HepG2 (cell line): ENCODE data around the gene TRIM37. TPM values are rescaled to one million over a fixed set of nuclear protein-coding genes. Genes with fewer than 3 reads are reported as not detected.

Experiments used
- ATAC-seq: fragments of 200-7000 bp; cut with Tn5 transposase; 3 replicates; pipeline ENCODE4 v1.9.1; 2020; ENCODE audit warnings: mild to moderate bottlenecking, moderate library complexity
- BruUV-seq: library from RNA; stranded (reverse); fragments of 400-500 nt; replicated peaks from 2 replicates; lab custom pipeline; 2021; lab: Mats Ljungman, UMichigan
- CTCF ChIA-PET: fragments of 300-600 bp; formaldehyde crosslinking; extraction: SDS; loops from one replicate; lab custom pipeline; 2021; ENCODE audit warnings: low total read pairs, inconsistent platforms, low intra/inter-chr PET ratio; lab: Yijun Ruan, JAX
- POLR2A ChIA-PET: fragments of 350-600 bp; sonication (Branson Sonifier 250); formaldehyde crosslinking; loops from one replicate; lab custom pipeline; 2020; ENCODE audit warnings: antibody characterized with exemption, inconsistent platforms; lab: Yijun Ruan, JAX
- DNase-seq: peaks from one replicate; pipeline ENCODE4 v3.0.0-alpha.2; 2015; ENCODE audit warnings: low spot score
- FAIRE-seq: peaks from 3 replicates; lab custom pipeline; 2011; peaks lifted over from hg19 to GRCh38; lab: Jason Lieb, UNC
- H2AFZ ChIP-seq: one replicate; pipeline ENCODE4 v1.6.1; 2011; ENCODE audit warnings: low read length, inconsistent platforms
- H3K27ac ChIP-seq: fragments of 300-600 bp; 3 replicates; pipeline ENCODE4 v1.8.0; 2011; ENCODE audit warnings: mixed run types, mild to moderate bottlenecking, mixed read lengths, low read length, inconsistent platforms; ENCODE audit not compliant: insufficient read depth; ENCODE audit errors: extremely low read length
- H3K27me3 ChIP-seq, 2 experiments: fragments of 200-600 bp in 1 of 2; 2 replicates in 1 of 2; 3 replicates in 1 of 2; pipeline versions ENCODE4 v1.6.0 to v1.8.0; 2011; ENCODE audit warnings: low read length in 2 of 2, mild to moderate bottlenecking in 2 of 2, moderate library complexity in 2 of 2, inconsistent platforms in 1 of 2; ENCODE audit not compliant: insufficient read depth in 2 of 2, control insufficient read depth in 1 of 2
- H3K36me3 ChIP-seq, 2 experiments: fragments of 200-600 bp in 1 of 2; replicated peaks in 1 of 2; 2 replicates in 1 of 2; 3 replicates in 1 of 2; pipeline versions ENCODE4 v1.5.1 to v1.8.0; 2011; ENCODE audit warnings: low read length in 2 of 2, inconsistent platforms in 1 of 2; ENCODE audit not compliant: insufficient read depth in 2 of 2, control insufficient read depth in 1 of 2
- H3K4me1 ChIP-seq: 2 replicates; pipeline ENCODE4 v1.5.1; 2012; ENCODE audit warnings: low read length, inconsistent platforms; ENCODE audit not compliant: insufficient read depth
- H3K4me2 ChIP-seq: 2 replicates; pipeline ENCODE4 v1.6.0; 2011; ENCODE audit warnings: low read depth, low read length, inconsistent platforms
- H3K4me3 ChIP-seq, 3 experiments: fragments of 200-600 bp in 1 of 3; sonication (generic), shearing (Covaris generic) in 1 of 3; replicated peaks in 1 of 3; 2 replicates each; pipeline ENCODE4 v1.5.1; 2011 to 2016; ENCODE audit warnings: low read length in 3 of 3, inconsistent platforms in 2 of 3, low read depth in 2 of 3, mild to moderate bottlenecking in 2 of 3, control low read depth in 1 of 3, mixed read lengths in 1 of 3; ENCODE audit not compliant: insufficient read depth in 1 of 3
- H3K79me2 ChIP-seq: one replicate; pipeline ENCODE4 v1.6.1; 2011; ENCODE audit warnings: low read length, inconsistent platforms; ENCODE audit not compliant: insufficient read depth
- H3K9ac ChIP-seq: 2 replicates; pipeline ENCODE4 v1.6.0; 2011; ENCODE audit warnings: mild to moderate bottlenecking, low read depth, low read length, inconsistent platforms; ENCODE audit not compliant: insufficient read depth
- H3K9me3 ChIP-seq: 2 replicates; pipeline ENCODE4 v1.5.1; 2012; ENCODE audit warnings: mild to moderate bottlenecking, low read length
- H4K20me1 ChIP-seq: 2 replicates; pipeline ENCODE4 v1.6.0; 2011; ENCODE audit warnings: inconsistent platforms, mild to moderate bottlenecking, low read length, moderate library complexity; ENCODE audit not compliant: insufficient read depth
- E2F5 ChIP-seq: sonication (generic); formaldehyde crosslinking; conservative IDR thresholded peaks from 2 replicates; pipeline ENCODE4 v1.4.0; 2020; ENCODE audit warnings: missing genetic modification reagents
- KLF6 ChIP-seq: IDR thresholded peaks from 2 replicates; pipeline ENCODE4 v1.8.0; 2016; ENCODE audit warnings: missing biosample characterization, missing genetic modification reagents
- KMT2B ChIP-seq: IDR thresholded peaks from 2 replicates; pipeline ENCODE4 v1.6.1; 2016; ENCODE audit warnings: missing genetic modification reagents, missing compliant biosample characterization
- NR2F6 ChIP-seq, 2 experiments: IDR thresholded peaks; 2 replicates each; pipeline ENCODE4 v1.6.1; 2016; ENCODE audit warnings: antibody characterized with exemption in 1 of 2, mild to moderate bottlenecking in 1 of 2
- PAXIP1 ChIP-seq: sonication (generic); formaldehyde crosslinking; conservative IDR thresholded peaks from 2 replicates; pipeline ENCODE4 v1.4.0; 2020; ENCODE audit warnings: mild to moderate bottlenecking, missing genetic modification reagents, moderate library complexity
- ZBTB25 ChIP-seq: IDR thresholded peaks from 2 replicates; pipeline ENCODE4 v1.6.1; 2018; ENCODE audit warnings: missing genetic modification reagents
- ZNF550 ChIP-seq: sonication (generic); formaldehyde crosslinking; IDR thresholded peaks from 2 replicates; pipeline ENCODE4 v1.4.0; 2020; ENCODE audit warnings: mild to moderate bottlenecking, missing genetic modification reagents, borderline replicate concordance
- ZNF615 ChIP-seq: sonication (generic); formaldehyde crosslinking; IDR thresholded peaks from 2 replicates; pipeline ENCODE4 v1.5.0; 2020; ENCODE audit warnings: mild to moderate bottlenecking, missing genetic modification reagents, borderline replicate concordance
- ZNF75D ChIP-seq: sonication (generic); formaldehyde crosslinking; IDR thresholded peaks from 2 replicates; pipeline ENCODE4 v1.8.1; 2023; ENCODE audit warnings: missing genetic modification reagents, mild to moderate bottlenecking, borderline replicate concordance
- WGBS: methylation state at CpG from one replicate; pipeline ENCODE4 v1.1.6; 2017; ENCODE audit warnings: low lambda C conversion rate; 5-methylcytosine and 5-hydroxymethylcytosine counted together
- in situ Hi-C: cut with HindIII; loops from 2 replicates; pipeline ENCODE4 v1.10.0; 2017; ENCODE audit warnings: low pct_unique_long_range_greater_than_20kb; ENCODE audit not compliant: extremely low pct_ligation_motif_present
- intact Hi-C: fragments of 100-400 bp; cut with micrococcal nuclease; formaldehyde crosslinking; loops from one replicate; pipeline ENCODE4 v1.10.0; 2022; ENCODE audit not compliant: unreplicated experiment
- polyA plus RNA-seq, 8 experiments: library from polyadenylated mRNA; depleted of rRNA in 3 of 8; stranded (reverse) in 7 of 8; unstranded in 1 of 8; fragments of >200 nt; fragmentation: Illumina TruSeq in 4 of 8; extraction: Trizol in 4 of 8; gene quantifications; 2 replicates each; pipeline versions ENCODE4 v1.2.1 to v1.2.3, GENCODE V29; 2011 to 2016; ENCODE audit warnings: low read depth in 4 of 8, missing spikeins in 1 of 8, mixed read lengths in 1 of 8; ENCODE audit not compliant: insufficient read depth in 1 of 8
- total RNA-seq, 5 experiments: library from RNA; depleted of rRNA; stranded (reverse); fragments of >200 nt; fragmentation: Illumina TruSeq; extraction: Trizol; gene quantifications; 2 replicates each; pipeline ENCODE4 v1.2.3, GENCODE V29; 2016; ENCODE audit warnings: low read depth in 1 of 5
- TF ChIP-seq, protein P1 (sequence below): sonication (generic); formaldehyde crosslinking; conservative IDR thresholded peaks from 2 replicates; pipeline ENCODE4 v1.4.0; 2020; ENCODE audit warnings: missing genetic modification reagents

Gene TRIM37
- total and polyA plus RNA-seq, 2 of the 13 experiments (the other 11 are each of a cell fraction or from before 2014, with no cell fraction given): 12.4 to 39.1 TPM

- intact Hi-C loops: no loop called here
- H3K79me2 ChIP-seq: no peaks in the 10 kb centered on the region
- H3K36me3 ChIP-seq: no peaks in the 10 kb centered on the region
- no peak for DNase-seq
- WGBS: 91% methylated on average over 6 of the region's 6 CpGs
- no peaks in the 10 kb centered on the region for H4K20me1 ChIP-seq
- H3K9ac ChIP-seq: no peak overlapping the region
- no peak overlapping the region for H3K4me2 ChIP-seq
- no peaks in the 10 kb centered on the region for H3K27me3 ChIP-seq
- no peak overlapping the region for H3K4me3 ChIP-seq
- no TSS peak for BruUV-seq
- POLR2A ChIA-PET: no interaction called here
- no peaks in the 10 kb centered on the region for H3K9me3 ChIP-seq
- H3K27ac ChIP-seq: no peak overlapping the region
- CTCF ChIA-PET: no interaction called here
- ATAC-seq: no peak
- no peaks in the 10 kb centered on the region for H3K4me1 ChIP-seq
- no peak overlapping the region for H2AFZ ChIP-seq
- TF ChIP-seq NR2F6 (IDR thresholded peaks at IDR 0.05) (no peak), NR2F6 (CRISPR knock-in tag; IDR thresholded peaks at IDR 0.05) (no peak), ZNF75D (CRISPR knock-in tag) (no peak)
- TF ChIP-seq, all 625 proteins: peak for 0
- in situ Hi-C loops: no loop called here
- FAIRE-seq: no peak
Measured at GRCh38 chr17:58985971-58986370, 120.7 kb downstream of the TRIM37 start.

GRCh38 chr17:58985367-58985766 is 121.3 kb downstream of the TRIM37 start:
- Histone ChIP-seq H3K9ac (no peak overlapping the region), H3K4me2 (no peak overlapping the region), H3K27me3 (no peaks in the 10 kb centered on the region), H3K9me3 (no peaks in the 10 kb centered on the region), H3K4me1 (no peaks in the 10 kb centered on the region), H3K36me3 (no peaks in the 10 kb centered on the region), H4K20me1 (no peaks in the 10 kb centered on the region), H3K79me2 (no peaks in the 10 kb centered on the region), H3K4me3 (no peak overlapping the region), H3K27ac (no peak overlapping the region), H2AFZ (no peak overlapping the region)
- BruUV-seq: no TSS peak
- intact Hi-C loops (no loop called here), in situ Hi-C loops (no loop called here)
- DNase-seq: no peak
- FAIRE-seq: no peak
- ChIA-PET POLR2A (no interaction called here), CTCF (no interaction called here)
- 78% methylated on average over 6 of the region's 6 CpGs for WGBS
- no peak for ATAC-seq
- no peak for TF ChIP-seq ZNF550 (CRISPR knock-in tag)
- TF ChIP-seq KLF6 (CRISPR knock-in tag): no peak
- no peak for TF ChIP-seq ZNF615
- no peak for TF ChIP-seq KMT2B
- TF ChIP-seq E2F5 (CRISPR knock-in tag): no peak
- TF ChIP-seq, protein P1, sequence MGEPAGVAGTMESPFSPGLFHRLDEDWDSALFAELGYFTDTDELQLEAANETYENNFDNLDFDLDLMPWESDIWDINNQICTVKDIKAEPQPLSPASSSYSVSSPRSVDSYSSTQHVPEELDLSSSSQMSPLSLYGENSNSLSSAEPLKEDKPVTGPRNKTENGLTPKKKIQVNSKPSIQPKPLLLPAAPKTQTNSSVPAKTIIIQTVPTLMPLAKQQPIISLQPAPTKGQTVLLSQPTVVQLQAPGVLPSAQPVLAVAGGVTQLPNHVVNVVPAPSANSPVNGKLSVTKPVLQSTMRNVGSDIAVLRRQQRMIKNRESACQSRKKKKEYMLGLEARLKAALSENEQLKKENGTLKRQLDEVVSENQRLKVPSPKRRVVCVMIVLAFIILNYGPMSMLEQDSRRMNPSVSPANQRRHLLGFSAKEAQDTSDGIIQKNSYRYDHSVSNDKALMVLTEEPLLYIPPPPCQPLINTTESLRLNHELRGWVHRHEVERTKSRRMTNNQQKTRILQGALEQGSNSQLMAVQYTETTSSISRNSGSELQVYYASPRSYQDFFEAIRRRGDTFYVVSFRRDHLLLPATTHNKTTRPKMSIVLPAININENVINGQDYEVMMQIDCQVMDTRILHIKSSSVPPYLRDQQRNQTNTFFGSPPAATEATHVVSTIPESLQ (CRISPR knock-in tag): no peak
- TF ChIP-seq ZBTB25: no peak
- TF ChIP-seq PAXIP1: no peak
